H9 (cell line): Measurements from ENCODE around the gene ZDHHC16. TPM values are rescaled to one million over a fixed set of nuclear protein-coding genes. Genes with fewer than 3 reads are reported as not detected.

Experiments
- DNase-seq: peaks from one replicate; pipeline ENCODE4 v3.0.0-alpha.2; 2017
- H2AFZ ChIP-seq: one replicate; pipeline ENCODE4 v1.6.1; 2013; ENCODE audit warnings: mild to moderate bottlenecking, low read length, control low read depth, moderate library complexity
- H2AK5ac ChIP-seq: 2 replicates; pipeline ENCODE4 v1.6.1; 2013; ENCODE audit warnings: low read length, control low read depth, mixed read lengths; ENCODE audit not compliant: insufficient read length
- H2BK120ac ChIP-seq: one replicate; pipeline ENCODE4 v1.6.1; 2013; ENCODE audit warnings: low read depth, mild to moderate bottlenecking, low read length, control low read depth, inconsistent platforms; ENCODE audit not compliant: poor library complexity, severe bottlenecking
- H2BK12ac ChIP-seq: 2 replicates; pipeline ENCODE4 v1.6.1; 2013; ENCODE audit warnings: low read length, control low read depth, mixed read lengths, low read depth; ENCODE audit not compliant: insufficient read length
- H2BK15ac ChIP-seq: 2 replicates; pipeline ENCODE4 v1.6.1; 2013; ENCODE audit warnings: low read depth, low read length, control low read depth
- H2BK20ac ChIP-seq: one replicate; pipeline ENCODE4 v1.6.1; 2013; ENCODE audit warnings: low read depth, mild to moderate bottlenecking, low read length, control low read depth, inconsistent platforms; ENCODE audit not compliant: poor library complexity, severe bottlenecking
- H2BK5ac ChIP-seq: 2 replicates; pipeline ENCODE4 v1.6.1; 2013; ENCODE audit warnings: low read length, control low read depth, mixed read lengths; ENCODE audit not compliant: insufficient read length
- H3K14ac ChIP-seq: 2 replicates; pipeline ENCODE4 v1.6.1; 2013; ENCODE audit warnings: low read length, control low read depth; ENCODE audit not compliant: insufficient read depth
- H3K18ac ChIP-seq: 2 replicates; pipeline ENCODE4 v1.6.1; 2013; ENCODE audit warnings: low read depth, mild to moderate bottlenecking, mixed read lengths, low read length, control low read depth; ENCODE audit not compliant: insufficient read length
- H3K23ac ChIP-seq: 2 replicates; pipeline ENCODE4 v1.6.1; 2013; ENCODE audit warnings: low read length, control low read depth, mixed read lengths, low read depth; ENCODE audit not compliant: insufficient read length
- H3K23me2 ChIP-seq: 2 replicates; pipeline ENCODE4 v1.6.1; 2013; ENCODE audit warnings: low read depth, mild to moderate bottlenecking, mixed read lengths, low read length, control low read depth; ENCODE audit not compliant: insufficient read length, poor library complexity, severe bottlenecking
- H3K27ac ChIP-seq: 2 replicates; pipeline ENCODE4 v1.5.1; 2013; ENCODE audit warnings: low read length, control low read depth, mixed read lengths, low read depth; ENCODE audit not compliant: insufficient read length
- H3K27me3 ChIP-seq: 2 replicates; pipeline ENCODE4 v1.6.1; 2013; ENCODE audit warnings: low read length, control low read depth, inconsistent platforms; ENCODE audit not compliant: insufficient read depth
- H3K4ac ChIP-seq: 2 replicates; pipeline ENCODE4 v1.6.1; 2013; ENCODE audit warnings: low read depth, mild to moderate bottlenecking, control low read depth, inconsistent platforms, low read length, moderate library complexity
- H3K4me1 ChIP-seq: 2 replicates; pipeline ENCODE4 v1.6.1; 2013; ENCODE audit warnings: low read length, control low read depth, inconsistent platforms; ENCODE audit not compliant: insufficient read depth
- H3K4me2 ChIP-seq: 2 replicates; pipeline ENCODE4 v1.6.1; 2013; ENCODE audit warnings: low read length, control low read depth, mixed read lengths; ENCODE audit not compliant: insufficient read length, insufficient read depth
- H3K56ac ChIP-seq: 2 replicates; pipeline ENCODE4 v1.6.1; 2013; ENCODE audit warnings: low read depth, mild to moderate bottlenecking, mixed read lengths, low read length, control low read depth; ENCODE audit not compliant: insufficient read length
- H3K79me1 ChIP-seq: 2 replicates; pipeline ENCODE4 v1.6.1; 2013; ENCODE audit warnings: low read depth, mild to moderate bottlenecking, moderate library complexity, low read length, control low read depth, inconsistent platforms; ENCODE audit not compliant: insufficient read depth, poor library complexity, severe bottlenecking
- H3K79me2 ChIP-seq: 2 replicates; pipeline ENCODE4 v1.6.1; 2013; ENCODE audit warnings: low read length, control low read depth, inconsistent platforms; ENCODE audit not compliant: insufficient read depth
- H3K9ac ChIP-seq: 2 replicates; pipeline ENCODE4 v1.6.1; 2013; ENCODE audit warnings: low read length, control low read depth, mixed read lengths; ENCODE audit not compliant: insufficient read length; ENCODE audit errors: extremely low read depth
- H3K9me3 ChIP-seq: one replicate; pipeline ENCODE4 v1.6.1; 2013; ENCODE audit warnings: low read depth, low read length, inconsistent platforms; ENCODE audit not compliant: control insufficient read depth
- H3T11ph ChIP-seq: one replicate; pipeline ENCODE4 v1.6.1; 2013; ENCODE audit warnings: mild to moderate bottlenecking, low read length, control low read depth, inconsistent platforms
- H4K20me1 ChIP-seq: one replicate; pipeline ENCODE4 v1.6.1; 2013; ENCODE audit not compliant: control insufficient read depth, insufficient read length, insufficient read depth
- H4K5ac ChIP-seq: 2 replicates; pipeline ENCODE4 v1.6.1; 2013; ENCODE audit warnings: low read depth, mild to moderate bottlenecking, mixed read lengths, low read length, control low read depth; ENCODE audit not compliant: insufficient read length
- H4K8ac ChIP-seq: replicated peaks from 2 replicates; pipeline ENCODE4 v1.6.1; 2013; ENCODE audit warnings: low read length, control low read depth, mixed read lengths, low read depth; ENCODE audit not compliant: insufficient read length
- H4K91ac ChIP-seq: 2 replicates; pipeline ENCODE4 v1.6.1; 2013; ENCODE audit warnings: low read depth, mild to moderate bottlenecking, moderate library complexity, mixed read lengths, low read length, control low read depth; ENCODE audit not compliant: insufficient read length
- H3K27ac Mint-ChIP-seq, 3 experiments: 2 replicates in 2 of 3; 3 replicates in 1 of 3; pipeline ENCODE4 v1.8.0; 2020 to 2021; ENCODE audit warnings: mixed read lengths in 3 of 3, mild to moderate bottlenecking in 1 of 3, moderate library complexity in 1 of 3
- H3K27me3 Mint-ChIP-seq: 2 replicates; pipeline ENCODE4 v1.8.0; 2021; ENCODE audit warnings: low read depth, mild to moderate bottlenecking, moderate library complexity, mixed read lengths
- H3K36me3 Mint-ChIP-seq, 3 experiments: 2 replicates in 2 of 3; 3 replicates in 1 of 3; pipeline ENCODE4 v1.8.0; 2020 to 2021; ENCODE audit warnings: low read depth in 3 of 3, mixed read lengths in 3 of 3; ENCODE audit not compliant: insufficient read depth in 1 of 3
- H3K4me1 Mint-ChIP-seq, 2 experiments: 2 replicates each; pipeline ENCODE4 v1.8.0; 2020; ENCODE audit warnings: mixed read lengths in 2 of 2
- H3K4me3 Mint-ChIP-seq, 2 experiments: 2 replicates in 1 of 2; 3 replicates in 1 of 2; pipeline ENCODE4 v1.8.0; 2020 to 2021; ENCODE audit warnings: mild to moderate bottlenecking in 2 of 2, mixed read lengths in 2 of 2, moderate library complexity in 1 of 2
- H3K9me3 Mint-ChIP-seq, 2 experiments: 2 replicates in 1 of 2; 3 replicates in 1 of 2; pipeline ENCODE4 v1.8.0; 2020; ENCODE audit warnings: mild to moderate bottlenecking in 2 of 2, mixed read lengths in 2 of 2, moderate library complexity in 1 of 2
- WGBS: extraction: QIAGEN DNeasy Blood & Tissue Kit; methylation state at CpG from one replicate; pipeline ENCODE4 v1.1.7; 2013; ENCODE audit warnings: missing lambda C conversion rate, low lambda C conversion rate, mixed read lengths; ENCODE audit not compliant: insufficient read length; ENCODE audit errors: extremely low coverage; 5-methylcytosine and 5-hydroxymethylcytosine counted together
- total RNA-seq: library from RNA; stranded (reverse); gene quantifications from 2 replicates; pipeline ENCODE4 v1.2.1, GENCODE V29; 2021
- TF ChIP-seq, protein P1 (sequence below): fragments of 200-600 bp; sonication (generic); conservative IDR thresholded peaks from 3 replicates; pipeline ENCODE4 v1.8.0; 2021; ENCODE audit warnings: antibody characterized with exemption, mild to moderate bottlenecking

Gene ZDHHC16
- total RNA-seq, 1 experiment from 2014 or later = 45.4 TPM

DNA sequence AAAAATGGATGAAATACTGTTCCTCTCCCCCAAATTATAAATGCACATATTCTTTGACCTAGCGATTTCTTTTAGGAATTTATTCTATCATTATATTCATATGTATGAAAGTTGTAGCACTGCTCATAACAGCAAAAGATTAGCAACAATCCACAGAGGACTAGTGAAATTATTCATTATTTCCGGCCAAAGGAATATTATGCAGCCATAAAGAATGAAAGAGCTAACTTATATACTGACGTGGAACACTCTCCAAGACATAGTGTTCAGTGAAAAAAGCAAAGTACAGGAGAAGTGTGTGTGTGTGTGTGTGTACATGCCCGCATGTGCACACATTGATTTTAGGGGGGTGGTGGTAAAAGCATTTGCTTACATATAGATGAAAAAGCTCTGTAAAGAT lies 28.9 kb downstream of the ZDHHC16 start:
- no peak overlapping the region for H4K8ac ChIP-seq
- H2BK12ac ChIP-seq = no peak overlapping the region
- H4K20me1 ChIP-seq = no peaks in the 10 kb centered on the region
- H3K9me3 Mint-ChIP-seq = no peaks in the 10 kb centered on the region
- H2AFZ ChIP-seq = no peak overlapping the region
- TF ChIP-seq, protein P1, sequence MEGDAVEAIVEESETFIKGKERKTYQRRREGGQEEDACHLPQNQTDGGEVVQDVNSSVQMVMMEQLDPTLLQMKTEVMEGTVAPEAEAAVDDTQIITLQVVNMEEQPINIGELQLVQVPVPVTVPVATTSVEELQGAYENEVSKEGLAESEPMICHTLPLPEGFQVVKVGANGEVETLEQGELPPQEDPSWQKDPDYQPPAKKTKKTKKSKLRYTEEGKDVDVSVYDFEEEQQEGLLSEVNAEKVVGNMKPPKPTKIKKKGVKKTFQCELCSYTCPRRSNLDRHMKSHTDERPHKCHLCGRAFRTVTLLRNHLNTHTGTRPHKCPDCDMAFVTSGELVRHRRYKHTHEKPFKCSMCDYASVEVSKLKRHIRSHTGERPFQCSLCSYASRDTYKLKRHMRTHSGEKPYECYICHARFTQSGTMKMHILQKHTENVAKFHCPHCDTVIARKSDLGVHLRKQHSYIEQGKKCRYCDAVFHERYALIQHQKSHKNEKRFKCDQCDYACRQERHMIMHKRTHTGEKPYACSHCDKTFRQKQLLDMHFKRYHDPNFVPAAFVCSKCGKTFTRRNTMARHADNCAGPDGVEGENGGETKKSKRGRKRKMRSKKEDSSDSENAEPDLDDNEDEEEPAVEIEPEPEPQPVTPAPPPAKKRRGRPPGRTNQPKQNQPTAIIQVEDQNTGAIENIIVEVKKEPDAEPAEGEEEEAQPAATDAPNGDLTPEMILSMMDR = no peak
- no peaks in the 10 kb centered on the region for H3K23me2 ChIP-seq
- no peaks in the 10 kb centered on the region for H3K79me1 ChIP-seq
- no peaks in the 10 kb centered on the region for H3K9me3 ChIP-seq
- H3K4me3 Mint-ChIP-seq = no peak overlapping the region
- no peaks in the 10 kb centered on the region for H3K27me3 ChIP-seq
- H3K36me3 Mint-ChIP-seq = peaks cover 52 to 81% (median 77%) of the 10 kb centered on the region in 3 experiments
- H3K79me2 ChIP-seq = no peaks in the 10 kb centered on the region
- H4K91ac ChIP-seq = no peak overlapping the region
- WGBS = no CpG with 5 or more reads among the region's 4 CpGs
- no peak overlapping the region for H3K23ac ChIP-seq
- no peak overlapping the region for H3K14ac ChIP-seq
- H3K27ac ChIP-seq = no peak overlapping the region
- peaks cover 7 to 13% of the 10 kb centered on the region in 2 experiments for H3K4me1 Mint-ChIP-seq
- no peak overlapping the region for H3K4ac ChIP-seq
- no peak overlapping the region for H3K27ac Mint-ChIP-seq
- no peaks in the 10 kb centered on the region for H3K27me3 Mint-ChIP-seq
- H3K56ac ChIP-seq = no peak overlapping the region
- no peak overlapping the region for H2AK5ac ChIP-seq
- no peak overlapping the region for H2BK15ac ChIP-seq
- no peak overlapping the region for H3K9ac ChIP-seq
- H2BK5ac ChIP-seq = no peak overlapping the region
- H4K5ac ChIP-seq = no peak overlapping the region
- H2BK20ac ChIP-seq = no peak overlapping the region
- H3K18ac ChIP-seq = no peak overlapping the region
- H3K4me2 ChIP-seq = no peak overlapping the region
- H3K4me1 ChIP-seq = peaks cover 4% of the 10 kb centered on the region; the same call in 1 of the 2 replicates
- H3T11ph ChIP-seq = no peak overlapping the region
- DNase-seq = no peak
- H2BK120ac ChIP-seq = no peak overlapping the region
